NCI-H2196 (cell line): ENCODE results near the gene USB1.
A peak's percentile ranks its signal among the peaks of the same experiment; 100 is the strongest.

ENCODE experiments used
- DNase-seq: peaks from one replicate; lab custom pipeline; 2025; ENCODE audit not compliant: unreplicated experiment; lab: John Stamatoyannopoulos, UW

USB1 gene

GRCh38 chr16:58031016-58031800 lies 30.0 kb downstream of the USB1 start:
- no peak for DNase-seq

- peak; percentile 25 for DNase-seq
Measured at GRCh38 chr16:58032710-58033293, 31.6 kb downstream of the USB1 start.

DNA sequence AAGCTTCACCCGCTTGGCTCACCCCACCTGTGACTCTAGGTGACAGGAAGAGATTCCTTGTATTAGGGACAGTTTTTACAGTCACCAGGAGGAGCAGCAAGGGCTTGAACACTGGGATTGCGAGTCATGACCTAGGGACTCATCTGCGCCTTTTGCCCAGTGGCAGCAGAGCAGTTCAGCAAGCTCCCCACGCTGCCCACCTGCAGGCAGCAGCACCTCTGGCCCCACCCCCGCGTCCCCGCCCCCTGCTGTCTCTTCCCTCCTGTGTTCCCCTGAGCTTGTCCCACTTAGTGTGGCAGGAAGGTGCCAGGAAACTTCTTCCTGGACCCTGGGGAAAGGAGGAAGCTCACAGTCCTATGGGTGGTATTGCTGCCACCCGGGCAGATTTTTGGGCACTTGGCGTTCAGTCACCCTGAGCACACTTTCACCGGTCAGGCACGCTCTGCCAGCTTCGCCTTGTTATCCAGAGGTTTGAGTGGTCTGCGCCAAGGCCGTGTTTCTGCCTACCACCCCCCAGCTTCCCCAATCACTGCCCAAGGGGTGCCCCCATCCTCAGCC lies 33.0 kb downstream of the USB1 start:
- no peak for DNase-seq

DNA sequence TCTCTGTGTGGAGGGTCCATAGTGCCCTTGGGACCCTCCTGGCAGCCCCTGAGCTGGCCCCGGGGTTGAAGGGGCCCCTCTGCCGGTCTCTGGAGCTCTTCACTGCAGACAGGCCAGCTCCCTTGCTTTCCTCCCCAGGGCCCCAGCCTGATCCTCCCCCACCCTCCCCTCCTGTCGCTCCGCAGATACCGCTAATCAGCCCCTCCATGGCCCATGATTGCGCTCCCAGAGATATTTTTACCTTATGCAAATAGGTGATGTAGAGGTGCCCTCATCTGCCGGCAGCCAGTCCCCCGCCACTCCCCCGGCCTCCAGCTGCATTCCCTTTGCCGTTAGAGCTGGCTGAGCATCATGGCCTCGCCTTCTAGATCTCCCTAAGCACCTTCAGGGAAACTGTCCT lies 33.6 kb downstream of the USB1 start:
- DNase-seq = no peak

- peak; percentile 49 for DNase-seq
Measured at GRCh38 chr16:58035356-58036170, 34.4 kb downstream of the USB1 start.

DNA sequence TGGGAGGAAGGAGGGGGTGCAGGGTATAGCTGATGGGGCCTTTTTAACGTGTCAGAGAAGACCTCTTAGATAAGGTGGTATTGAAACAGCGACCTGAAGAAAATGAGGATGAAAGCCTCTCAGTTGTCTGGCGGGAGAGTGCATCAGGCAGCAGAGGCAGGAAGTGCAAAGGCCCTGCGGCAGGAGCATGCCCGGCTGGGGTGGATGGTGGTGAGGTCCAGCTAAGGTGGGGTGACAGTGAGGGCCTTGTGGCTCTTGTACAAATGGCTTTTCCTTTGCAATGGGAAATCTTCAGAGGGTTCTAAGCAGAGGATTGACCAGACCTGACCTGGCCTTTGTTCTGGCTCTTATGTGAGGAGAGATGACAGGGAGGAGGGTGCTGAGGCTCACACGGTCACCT lies 35.7 kb downstream of the USB1 start:
- DNase-seq = no peak

GRCh38 chr16:58037365-58038057 lies 36.3 kb downstream of the USB1 start:
- DNase-seq = no peak

GRCh38 chr16:58038219-58038641 lies 37.0 kb downstream of the USB1 start:
- DNase-seq = no peak

DNA sequence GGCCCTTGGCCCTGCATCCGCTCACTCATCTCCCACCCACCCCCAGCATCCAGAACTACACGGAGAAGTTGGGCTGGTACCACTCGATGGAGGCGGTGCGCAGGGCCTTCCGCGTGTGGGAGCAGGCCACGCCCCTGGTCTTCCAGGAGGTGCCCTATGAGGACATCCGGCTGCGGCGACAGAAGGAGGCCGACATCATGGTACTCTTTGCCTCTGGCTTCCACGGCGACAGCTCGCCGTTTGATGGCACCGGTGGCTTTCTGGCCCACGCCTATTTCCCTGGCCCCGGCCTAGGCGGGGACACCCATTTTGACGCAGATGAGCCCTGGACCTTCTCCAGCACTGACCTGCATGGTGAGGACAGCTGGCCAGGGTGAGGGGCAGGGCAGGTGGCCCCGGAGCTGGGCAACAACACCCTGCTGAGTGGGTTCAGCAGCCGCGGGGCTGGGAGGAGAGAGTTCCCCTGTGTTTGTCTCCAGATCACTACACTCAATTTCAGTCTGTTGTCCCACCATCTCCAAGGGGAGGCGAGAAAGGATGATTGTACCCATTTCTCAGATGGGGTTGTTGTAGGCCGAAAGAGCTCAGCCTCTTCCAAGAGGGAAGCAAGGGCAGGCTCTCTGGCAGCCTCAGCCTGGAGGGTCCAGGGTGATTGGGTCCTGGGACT lies 38.8 kb downstream of the USB1 start:
- no peak for DNase-seq

GRCh38 chr16:58040496-58040846 lies 39.3 kb downstream of the USB1 start:
- DNase-seq = no peak

DNA sequence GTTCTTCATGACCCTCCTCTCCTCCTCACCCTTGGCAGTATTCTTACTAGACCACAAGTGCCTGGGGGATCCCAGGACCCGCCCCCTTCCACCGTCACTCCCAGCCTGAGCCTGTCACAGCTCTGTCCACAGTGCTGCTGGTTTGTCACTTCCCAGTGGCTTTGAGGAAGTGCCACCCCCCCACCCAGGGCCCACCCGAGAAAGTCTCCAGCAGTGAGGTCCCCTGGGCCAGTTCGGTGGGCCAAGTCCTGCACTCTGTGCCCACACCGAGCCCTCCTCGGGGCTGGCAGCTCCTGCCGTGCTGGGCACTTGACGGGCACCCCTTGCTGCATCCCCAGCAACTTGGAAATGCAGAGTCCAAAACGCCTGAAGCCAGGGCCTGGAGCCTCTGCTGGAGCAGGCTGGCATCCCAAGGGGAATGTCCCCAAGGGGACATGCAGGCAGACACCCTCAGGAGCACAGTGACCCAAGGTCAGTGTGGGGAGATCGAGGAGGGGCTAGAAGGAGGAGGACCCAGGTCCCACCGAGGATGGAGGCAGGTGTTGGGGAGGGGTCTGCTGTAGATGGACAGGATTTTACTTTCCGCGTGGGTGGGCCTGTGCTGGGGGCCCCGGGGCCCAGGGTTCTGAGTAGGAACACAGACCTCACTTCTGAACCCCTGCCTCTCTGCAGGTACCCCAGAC lies 39.9 kb downstream of the USB1 start:
- DNase-seq = no peak

DNA sequence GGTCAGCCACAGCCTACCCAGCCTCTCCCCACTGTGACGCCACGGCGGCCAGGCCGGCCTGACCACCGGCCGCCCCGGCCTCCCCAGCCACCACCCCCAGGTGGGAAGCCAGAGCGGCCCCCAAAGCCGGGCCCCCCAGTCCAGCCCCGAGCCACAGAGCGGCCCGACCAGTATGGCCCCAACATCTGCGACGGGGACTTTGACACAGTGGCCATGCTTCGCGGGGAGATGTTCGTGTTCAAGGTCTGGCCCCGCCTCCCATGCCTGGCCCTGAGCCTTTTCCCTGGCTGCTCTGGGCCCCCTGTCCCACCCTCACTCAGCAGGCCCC lies 40.4 kb downstream of the USB1 start:
- no peak for DNase-seq

DNA sequence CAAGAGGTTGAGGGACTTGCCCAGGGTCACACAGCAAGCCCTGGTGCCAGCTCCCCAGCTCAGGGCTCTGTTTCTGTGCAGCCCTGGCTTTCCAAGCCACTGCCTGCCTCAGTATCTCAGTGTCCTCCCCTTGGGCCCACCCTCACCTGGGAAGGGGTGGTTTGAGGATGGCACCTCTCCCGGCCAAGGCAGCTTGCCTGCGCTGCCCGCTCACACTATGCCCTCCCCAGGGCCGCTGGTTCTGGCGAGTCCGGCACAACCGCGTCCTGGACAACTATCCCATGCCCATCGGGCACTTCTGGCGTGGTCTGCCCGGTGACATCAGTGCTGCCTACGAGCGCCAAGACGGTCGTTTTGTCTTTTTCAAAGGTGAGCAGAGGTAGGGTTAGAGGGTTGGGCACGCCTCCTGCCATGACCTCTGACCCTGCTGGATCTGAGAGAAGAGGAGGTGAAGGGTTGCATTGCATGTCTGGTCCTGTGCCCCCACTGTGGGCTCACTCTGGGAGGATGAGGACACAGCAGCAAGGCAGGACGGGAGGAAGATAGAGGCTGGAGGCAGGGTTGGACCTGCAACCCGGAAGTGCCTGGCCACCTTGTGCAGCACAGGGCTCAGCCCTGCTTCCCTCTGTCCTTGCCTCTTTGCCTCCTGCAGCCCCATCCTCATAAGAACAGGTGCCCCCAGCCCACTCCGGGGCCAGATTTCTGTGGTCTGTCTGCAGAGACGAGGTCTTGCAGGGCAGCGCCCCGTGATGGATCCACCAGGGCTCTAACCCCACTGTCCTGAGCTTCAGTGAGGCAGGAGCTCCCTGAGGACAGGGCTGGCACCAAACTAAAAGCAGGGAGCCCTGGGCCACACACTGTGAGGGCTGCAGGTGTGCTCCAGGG lies 41.0 kb downstream of the USB1 start:
- no peak for DNase-seq

GRCh38 chr16:58042886-58043515 lies 41.8 kb downstream of the USB1 start:
- DNase-seq = no peak

- no peak for DNase-seq
Measured at GRCh38 chr16:58043571-58044155, 42.5 kb downstream of the USB1 start.

GRCh38 chr16:58044266-58045019 lies 43.2 kb downstream of the USB1 start:
- DNase-seq = no peak

DNA sequence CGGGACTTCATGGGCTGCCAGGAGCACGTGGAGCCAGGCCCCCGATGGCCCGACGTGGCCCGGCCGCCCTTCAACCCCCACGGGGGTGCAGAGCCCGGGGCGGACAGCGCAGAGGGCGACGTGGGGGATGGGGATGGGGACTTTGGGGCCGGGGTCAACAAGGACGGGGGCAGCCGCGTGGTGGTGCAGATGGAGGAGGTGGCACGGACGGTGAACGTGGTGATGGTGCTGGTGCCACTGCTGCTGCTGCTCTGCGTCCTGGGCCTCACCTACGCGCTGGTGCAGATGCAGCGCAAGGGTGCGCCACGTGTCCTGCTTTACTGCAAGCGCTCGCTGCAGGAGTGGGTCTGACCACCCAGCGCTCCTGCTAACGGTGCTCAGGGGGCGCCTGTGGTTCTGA lies 43.9 kb downstream of the USB1 start:
- DNase-seq = no peak
